HG02763 (cell line): ENCODE measurements around the gene NRTN.
"Not testable (repeated sequence)": the region's sequence is repeated elsewhere in the genome, so short reads cannot be mapped to it uniquely, and the experiment has no call there.

Experiments used
- ATAC-seq: cut with Tn5 transposase; IDR thresholded peaks from one replicate; pipeline ENCODE4 v1.9.1; 2021; ENCODE audit warnings: mild to moderate bottlenecking, moderate library complexity; ENCODE audit not compliant: unreplicated experiment

Gene NRTN

GRCh38 chr19:5832527-5833216 lies 27.8 kb downstream of the NRTN start:
- ATAC-seq, result no peak

- no peak for ATAC-seq
Measured at GRCh38 chr19:5837761-5838352, 33.0 kb downstream of the NRTN start.

GRCh38 chr19:5838353-5839064 lies 33.6 kb downstream of the NRTN start:
- ATAC-seq, result no peak

- ATAC-seq, result no peak
Measured at GRCh38 chr19:5839065-5840017, 34.5 kb downstream of the NRTN start, which contains the start of gene FUT6. TSS of gene FUT6 (minus strand) at chr19:5839702. CDS start at chr19:5832567, 7,135 bp downstream.

GRCh38 chr19:5841735-5842111 lies 36.9 kb downstream of the NRTN start:
- ATAC-seq, result not testable (repeated sequence)

GRCh38 chr19:5843295-5843927 lies 38.5 kb downstream of the NRTN start:
- ATAC-seq, result no peak

GRCh38 chr19:5844456-5845433 lies 39.9 kb downstream of the NRTN start:
- ATAC-seq, result no peak

- ATAC-seq, result not testable (repeated sequence)
Measured at GRCh38 chr19:5847846-5848245, 43.0 kb downstream of the NRTN start.

- ATAC-seq, result not testable (repeated sequence)
Measured at GRCh38 chr19:5848621-5849020, 43.8 kb downstream of the NRTN start.

GRCh38 chr19:5850189-5850588 lies 45.3 kb downstream of the NRTN start:
- no peak for ATAC-seq

GRCh38 chr19:5850743-5851293 lies 46.0 kb downstream of the NRTN start:
- ATAC-seq, result no peak

- ATAC-seq, result no peak
Measured at GRCh38 chr19:5851302-5851701, 46.4 kb downstream of the NRTN start, which contains the start of gene FUT3. TSS of gene FUT3 (minus strand) at chr19:5851449.

GRCh38 chr19:5854121-5854520 lies 49.3 kb downstream of the NRTN start:
- not testable (repeated sequence) for ATAC-seq

- ATAC-seq, result not testable (repeated sequence)
Measured at GRCh38 chr19:5855151-5855550, 50.3 kb downstream of the NRTN start.

GRCh38 chr19:5857203-5858081 lies 52.6 kb downstream of the NRTN start:
- ATAC-seq, result no peak

GRCh38 chr19:5863030-5863665 lies 58.3 kb downstream of the NRTN start:
- no peak for ATAC-seq

- no peak for ATAC-seq
Measured at GRCh38 chr19:5864013-5864720, 59.3 kb downstream of the NRTN start.
